ENCODE data around the gene RNF5. TPM values are rescaled to one million over a fixed set of nuclear protein-coding genes. Genes with fewer than 3 reads are reported as not detected.

Gene RNF5
- polyA plus RNA-seq, 1 experiment = 33.3 TPM

DNA sequence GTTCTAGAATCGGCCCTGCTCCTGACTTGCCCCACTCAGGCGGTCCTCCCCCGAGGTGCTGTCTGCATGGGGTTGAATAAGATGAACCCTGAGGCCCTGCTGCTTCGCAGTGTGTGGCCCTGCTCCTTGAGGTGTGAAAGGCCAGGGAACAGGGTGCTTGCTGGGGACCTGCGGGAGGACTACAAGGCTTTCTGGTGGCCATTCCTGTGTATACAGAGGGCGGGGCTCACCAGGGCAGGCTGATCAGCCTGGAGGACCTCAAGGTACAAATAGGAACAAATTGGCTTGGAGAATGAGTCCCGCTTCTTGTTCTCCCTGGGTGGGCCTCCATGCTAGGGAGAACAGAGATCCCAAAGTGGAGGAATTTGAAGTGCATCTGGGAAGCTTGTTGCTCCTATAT is 40.0 kb downstream of the RNF5 start:
- CTCF ChIA-PET = no interaction called here
- Histone ChIP-seq H3K27me3 (ENCODE audit: control insufficient read depth, insufficient read depth, low read length) (peaks cover 32% of the 10 kb centered on the region), H3K27ac (ENCODE audit: low read depth, low read length) (no peak overlapping the region), H3K9me3 (ENCODE audit: control insufficient read depth, insufficient read depth, low read length) (no peaks in the 10 kb centered on the region), H3K4me3 (ENCODE audit: low read depth, low read length) (no peak overlapping the region)
- TF ChIP-seq, protein P1, sequence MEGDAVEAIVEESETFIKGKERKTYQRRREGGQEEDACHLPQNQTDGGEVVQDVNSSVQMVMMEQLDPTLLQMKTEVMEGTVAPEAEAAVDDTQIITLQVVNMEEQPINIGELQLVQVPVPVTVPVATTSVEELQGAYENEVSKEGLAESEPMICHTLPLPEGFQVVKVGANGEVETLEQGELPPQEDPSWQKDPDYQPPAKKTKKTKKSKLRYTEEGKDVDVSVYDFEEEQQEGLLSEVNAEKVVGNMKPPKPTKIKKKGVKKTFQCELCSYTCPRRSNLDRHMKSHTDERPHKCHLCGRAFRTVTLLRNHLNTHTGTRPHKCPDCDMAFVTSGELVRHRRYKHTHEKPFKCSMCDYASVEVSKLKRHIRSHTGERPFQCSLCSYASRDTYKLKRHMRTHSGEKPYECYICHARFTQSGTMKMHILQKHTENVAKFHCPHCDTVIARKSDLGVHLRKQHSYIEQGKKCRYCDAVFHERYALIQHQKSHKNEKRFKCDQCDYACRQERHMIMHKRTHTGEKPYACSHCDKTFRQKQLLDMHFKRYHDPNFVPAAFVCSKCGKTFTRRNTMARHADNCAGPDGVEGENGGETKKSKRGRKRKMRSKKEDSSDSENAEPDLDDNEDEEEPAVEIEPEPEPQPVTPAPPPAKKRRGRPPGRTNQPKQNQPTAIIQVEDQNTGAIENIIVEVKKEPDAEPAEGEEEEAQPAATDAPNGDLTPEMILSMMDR (IDR thresholded peaks at IDR 0.05; ENCODE audit: low read depth, low read length) = no peak
- no peak for DNase-seq (ENCODE audit: low read depth, low spot score)
- POLR2A ChIA-PET = no interaction called here

DNA sequence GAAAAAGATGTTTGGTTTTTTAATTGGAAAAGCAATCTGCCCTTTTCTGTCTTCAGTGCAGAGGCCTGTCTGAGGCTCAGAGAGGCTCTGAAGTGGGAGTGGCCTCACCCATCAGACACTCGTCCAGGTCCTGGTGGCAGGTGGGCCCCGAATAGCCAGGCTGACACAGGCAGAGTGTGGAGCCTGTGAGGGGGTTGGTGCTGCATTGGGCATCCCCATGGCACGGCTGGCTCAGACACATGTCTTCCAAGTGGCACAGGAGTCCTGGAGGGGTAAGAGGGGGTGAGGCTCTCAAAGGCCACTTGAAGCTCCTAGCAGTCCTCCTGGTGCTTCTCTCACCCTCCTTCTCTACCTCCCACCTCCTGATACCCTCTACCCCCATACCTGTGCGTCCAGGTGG is 41.8 kb downstream of the RNF5 start:
- TF ChIP-seq, protein P1 (IDR thresholded peaks at IDR 0.05; ENCODE audit: low read depth, low read length) = no peak
- Histone ChIP-seq H3K27me3 (ENCODE audit: control insufficient read depth, insufficient read depth, low read length) (peaks cover 37% of the 10 kb centered on the region), H3K9me3 (ENCODE audit: control insufficient read depth, insufficient read depth, low read length) (no peaks in the 10 kb centered on the region), H3K27ac (ENCODE audit: low read depth, low read length) (no peak overlapping the region), H3K4me3 (ENCODE audit: low read depth, low read length) (no peak overlapping the region)
- no peak for DNase-seq (ENCODE audit: low read depth, low spot score)
- CTCF ChIA-PET = no interaction called here
- POLR2A ChIA-PET = no interaction called here

GRCh38 chr6:32222333-32223230 is 44.4 kb downstream of the RNF5 start:
- no peak overlapping the region for H3K27ac ChIP-seq (ENCODE audit: low read depth, low read length)
- CTCF ChIA-PET = no interaction called here

DNA sequence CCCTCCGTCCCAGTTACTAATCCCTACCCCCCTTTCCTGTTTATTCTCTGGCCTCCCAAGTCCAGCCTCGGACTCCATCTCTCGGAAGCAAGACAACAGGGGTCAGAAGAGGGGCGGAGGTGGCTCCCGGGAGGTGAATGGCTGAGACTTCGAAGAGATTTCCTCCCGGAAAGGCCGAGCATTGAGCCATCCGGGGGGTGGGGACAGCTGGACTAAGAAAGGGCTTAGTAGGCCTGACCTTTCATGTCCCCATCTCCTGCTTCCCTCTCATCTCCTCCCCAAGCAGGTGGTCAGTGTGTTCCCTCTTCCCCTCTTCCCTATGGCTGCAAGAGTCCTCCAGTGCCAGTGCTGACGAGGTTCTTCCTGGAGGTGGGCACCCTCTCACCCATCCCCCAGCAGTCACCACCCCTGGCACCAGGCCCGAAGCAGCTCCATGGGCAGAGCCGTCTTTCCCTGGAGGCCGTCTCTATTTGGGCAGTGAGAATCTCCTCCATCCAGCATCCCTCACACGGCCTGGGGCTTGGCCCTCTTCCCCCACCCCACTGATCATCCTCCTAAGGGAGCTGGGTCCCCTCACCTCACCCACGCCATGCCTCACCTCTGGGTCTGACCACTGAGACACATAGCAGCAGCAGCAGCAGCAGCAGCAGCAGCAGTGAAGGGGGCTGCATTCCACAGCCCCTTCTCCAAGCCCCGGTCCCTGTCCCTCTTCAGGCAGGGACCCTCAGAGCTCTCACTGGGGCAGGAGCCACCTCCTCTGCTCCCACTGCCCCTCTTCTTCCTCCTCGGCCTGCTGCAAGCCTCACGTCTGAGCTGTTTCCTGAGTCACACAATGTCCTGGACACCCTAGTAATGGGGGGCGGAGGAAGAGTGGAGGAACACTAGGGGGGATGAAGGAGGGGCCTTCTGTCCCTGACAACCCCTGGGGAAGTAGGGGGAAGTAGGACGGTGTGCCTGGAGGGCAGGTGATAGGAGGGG is 45.3 kb downstream of the RNF5 start, which contains the start of gene NOTCH4:
TSS of gene NOTCH4 (minus strand) at position 810 of the 978 bp plus-strand sequence. CDS start at position 671, 139 bp downstream.
- TF ChIP-seq, protein P1 (IDR thresholded peaks at IDR 0.05; ENCODE audit: low read depth, low read length) = no peak
- ChIA-PET CTCF (no interaction called here), POLR2A (no interaction called here)
- Histone ChIP-seq H3K27ac (ENCODE audit: low read depth, low read length) (no peak within 1 kb of the TSS), H3K27me3 (ENCODE audit: control insufficient read depth, insufficient read depth, low read length) (peaks cover 39% of the 10 kb centered on the region), H3K9me3 (ENCODE audit: control insufficient read depth, insufficient read depth, low read length) (no peaks in the 10 kb centered on the region), H3K4me3 (ENCODE audit: low read depth, low read length) (no peak within 1 kb of the TSS)
- no peak for DNase-seq (ENCODE audit: low read depth, low spot score)

More at GRCh38 chr6:32222333-32223230, 44.4 kb downstream of the RNF5 start:
- Histone ChIP-seq H3K4me3 (ENCODE audit: low read depth, low read length) (no peak overlapping the region), H3K27me3 (ENCODE audit: control insufficient read depth, insufficient read depth, low read length) (peaks cover 44% of the 10 kb centered on the region), H3K9me3 (ENCODE audit: control insufficient read depth, insufficient read depth, low read length) (no peaks in the 10 kb centered on the region)
- POLR2A ChIA-PET = no interaction called here
- no peak for DNase-seq (ENCODE audit: low read depth, low spot score)
- TF ChIP-seq, protein P1 (IDR thresholded peaks at IDR 0.05; ENCODE audit: low read depth, low read length) = no peak

Data from AG04450 (cell line).